ENCODE data around the gene MOV10L1. TPM values are rescaled to one million over a fixed set of nuclear protein-coding genes. Genes with fewer than 3 reads are reported as not detected.

The MOV10L1 gene
- total and polyA plus RNA-seq, 9 of the 15 experiments (the other 6 are each of a cell fraction or from before 2014, with no cell fraction given): 0.06 to 0.43 (median 0.15) TPM

- Histone ChIP-seq H3K36me3 (ENCODE audit: control insufficient read depth, insufficient read depth, low read length) (no peaks in the 10 kb centered on the region), H3K4me1 (replicated peaks in 1 of 2; ENCODE audit: control insufficient read depth in 2 of 2, insufficient read depth in 2 of 2, low read length in 2 of 2) (peaks cover 0 to 15% of the 10 kb centered on the region in 2 experiments; a peak in 1 of 5 replicates), H4K20me1 (replicated peaks; ENCODE audit: control insufficient read depth, insufficient read depth, low read length) (0 out of 2 replicates have a peak, but pooled peaks cover 3% of the 10 kb centered on the region), H3K79me2 (ENCODE audit: control insufficient read depth, insufficient read depth, low read length) (no peaks in the 10 kb centered on the region), H3K9me3 (replicated peaks; ENCODE audit: control insufficient read depth, insufficient read depth, low read depth, low read length) (no peaks in the 10 kb centered on the region), H3K4me3 (no peak overlapping the region), H3K27me3 (ENCODE audit: control insufficient read depth in 2 of 2, insufficient read depth in 2 of 2, low read length in 2 of 2) (peaks cover 2 to 44% of the 10 kb centered on the region in 2 experiments; a peak in 4 of 5 replicates), H3K4me2 (ENCODE audit: insufficient read depth, low read length) (no peak overlapping the region), H2AFZ (ENCODE audit: low read depth, low read length) (no peak overlapping the region), H3K9me1 (ENCODE audit: control insufficient read depth, insufficient read depth, low read length) (no peaks in the 10 kb centered on the region), H3K27ac (ENCODE audit: extremely low read depth, low read depth, low read length) (no peak overlapping the region), H3K9ac (ENCODE audit: insufficient read depth in 1 of 2, low read depth in 2 of 2, low read length in 2 of 2) (no peak overlapping the region)
- no peak for ATAC-seq
- ChIA-PET CTCF (ENCODE audit: low intra/inter-chr PET ratio) (no interaction called here), POLR2A (no interaction called here)
- 10% methylated on average over 6 of the region's 7 CpGs for WGBS (ENCODE audit: insufficient coverage, low coverage, missing lambda C conversion rate)
- intact Hi-C loops (cut with micrococcal nuclease) (no loop called here), in situ Hi-C loops (cut with MboI) (no loop called here)
- FAIRE-seq: no peak
- no peak for DNase-seq (ENCODE audit: extremely low read depth in 1 of 4, low spot score in 3 of 4)
- no TSS peak for BruUV-seq (replicated peaks)
- TF ChIP-seq NRF1 (conservative IDR thresholded peaks at IDR 0.05 in 1 of 2, IDR thresholded peaks at IDR 0.05 in 1 of 2): no peak
- TF ChIP-seq ZZZ3 (IDR thresholded peaks at IDR 0.05): no peak
- TF ChIP-seq EHMT2 (IDR thresholded peaks at IDR 0.05): no peak
- no peak for TF ChIP-seq NFXL1 (CRISPR knock-in tag; IDR thresholded peaks at IDR 0.05)
- TF ChIP-seq ZNF609 (CRISPR knock-in tag; IDR thresholded peaks at IDR 0.05; ENCODE audit: borderline replicate concordance): no peak
- TF ChIP-seq TRIM25 (IDR thresholded peaks at IDR 0.05; ENCODE audit: borderline replicate concordance): no peak
- TF ChIP-seq ZNF780A (CRISPR knock-in tag; IDR thresholded peaks at IDR 0.05): no peak
- no peak for TF ChIP-seq ZNF408 (CRISPR knock-in tag; IDR thresholded peaks at IDR 0.05; ENCODE audit: low read depth)
- TF ChIP-seq ZBTB5 (IDR thresholded peaks at IDR 0.05): no peak
- TF ChIP-seq CAMTA2 (CRISPR knock-in tag; conservative IDR thresholded peaks at IDR 0.05): no peak
- TF ChIP-seq ZNF77 (CRISPR knock-in tag; IDR thresholded peaks at IDR 0.05): no peak
- TF ChIP-seq GABPB2 (CRISPR knock-in tag; conservative IDR thresholded peaks at IDR 0.05): no peak
- no peak for TF ChIP-seq THAP12 (CRISPR knock-in tag; IDR thresholded peaks at IDR 0.05)
These were observed 49.1 kb upstream of the MOV10L1 start for GRCh38 chr22:50040717-50041116.

All from K562 (cell line).